GDM1 (cell line): ENCODE data around the gene MYH15.

Experiments used
- DNase-seq: peaks from one replicate; lab custom pipeline; 2025; lab: John Stamatoyannopoulos, UW

MYH15 gene

GRCh38 chr3:108471426-108471825 is 39.0 kb downstream of the MYH15 start:
- no peak for DNase-seq

DNA sequence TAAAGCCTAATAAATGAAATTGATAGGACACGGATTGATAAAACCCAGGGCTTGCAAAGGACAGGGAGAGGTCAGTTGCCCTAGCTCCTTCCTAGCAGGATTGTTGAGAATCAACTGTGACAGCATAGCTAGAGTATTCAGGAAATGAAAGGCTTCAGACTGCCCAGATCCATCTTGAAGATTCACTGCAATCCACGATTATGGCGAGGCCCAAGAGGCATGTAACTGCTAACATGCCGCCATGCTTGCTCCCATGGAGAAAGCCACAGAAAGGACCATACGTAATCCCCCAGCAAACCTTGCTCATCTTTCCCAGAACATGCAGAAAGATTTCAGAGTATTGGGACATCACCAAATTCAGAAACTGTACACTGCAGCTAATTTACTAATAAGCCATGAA is 41.3 kb downstream of the MYH15 start:
- DNase-seq, result no peak

GRCh38 chr3:108468577-108468976 is 41.8 kb downstream of the MYH15 start:
- no peak for DNase-seq

GRCh38 chr3:108462899-108463298 is 47.5 kb downstream of the MYH15 start:
- no peak for DNase-seq

DNA sequence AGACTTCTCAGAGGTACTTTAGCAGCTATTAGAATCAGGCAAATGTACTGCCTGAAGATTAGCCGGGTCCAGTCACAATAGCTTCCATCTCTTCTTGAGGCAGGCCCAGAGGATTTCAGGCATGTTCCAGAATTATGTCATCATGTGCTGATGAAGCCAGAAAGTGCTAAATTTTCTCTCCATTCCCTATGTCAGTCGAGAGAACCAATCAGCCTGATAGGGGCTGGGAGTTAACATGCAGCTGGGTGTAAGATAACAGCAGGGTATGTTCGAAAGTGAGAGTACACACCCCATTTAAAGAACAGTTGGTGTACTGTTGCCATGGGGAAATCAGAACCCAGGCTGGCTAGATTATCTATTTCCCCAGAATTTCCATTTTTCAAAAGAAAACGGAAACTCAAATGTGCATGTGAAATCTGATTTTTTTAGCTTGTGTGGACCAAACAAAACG is 48.7 kb downstream of the MYH15 start:
- DNase-seq, result no peak

DNA sequence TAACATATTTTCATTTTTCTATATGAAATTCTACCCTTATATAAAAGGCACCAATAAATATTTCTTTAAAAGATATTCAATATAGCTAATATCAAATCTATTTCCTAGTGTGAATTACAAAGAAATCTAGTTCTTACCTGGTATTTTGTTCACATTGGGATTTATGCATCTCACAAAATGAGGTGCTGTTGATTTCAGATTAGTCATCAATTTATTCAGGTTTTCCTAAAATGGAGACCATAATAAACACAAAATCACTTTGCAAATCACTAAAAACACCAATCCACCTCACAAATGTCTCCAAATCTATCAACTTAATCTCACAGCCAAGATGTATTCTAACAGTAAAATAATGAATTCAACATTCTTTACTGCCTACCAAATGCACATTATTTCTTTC is 51.2 kb downstream of the MYH15 start:
- DNase-seq, result no peak

DNA sequence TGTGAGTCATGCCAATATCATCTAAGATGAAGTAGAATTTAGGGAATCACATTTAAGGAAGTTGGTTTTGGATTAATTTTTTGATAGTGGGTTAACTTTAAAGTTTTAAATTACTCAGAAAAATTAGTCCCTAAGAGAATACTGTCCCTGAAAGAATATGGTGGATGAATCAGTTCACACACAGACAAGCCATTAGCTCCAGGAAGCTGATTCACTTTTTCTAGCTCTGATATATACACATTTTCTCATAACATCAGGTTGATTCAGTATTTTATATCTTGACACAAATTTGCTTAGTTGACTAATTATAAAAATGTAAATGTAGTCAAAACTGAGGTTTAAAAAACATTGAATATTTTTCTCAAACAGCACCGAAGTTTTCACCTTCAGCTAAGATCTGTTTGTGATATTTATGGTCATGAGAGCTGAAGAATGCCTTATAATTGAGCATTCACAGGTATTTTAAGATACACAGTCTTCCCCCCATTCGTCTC is 55.1 kb downstream of the MYH15 start:
- no peak for DNase-seq

- DNase-seq, result no peak
Measured at GRCh38 chr3:108453565-108453964, 56.8 kb downstream of the MYH15 start.

DNA sequence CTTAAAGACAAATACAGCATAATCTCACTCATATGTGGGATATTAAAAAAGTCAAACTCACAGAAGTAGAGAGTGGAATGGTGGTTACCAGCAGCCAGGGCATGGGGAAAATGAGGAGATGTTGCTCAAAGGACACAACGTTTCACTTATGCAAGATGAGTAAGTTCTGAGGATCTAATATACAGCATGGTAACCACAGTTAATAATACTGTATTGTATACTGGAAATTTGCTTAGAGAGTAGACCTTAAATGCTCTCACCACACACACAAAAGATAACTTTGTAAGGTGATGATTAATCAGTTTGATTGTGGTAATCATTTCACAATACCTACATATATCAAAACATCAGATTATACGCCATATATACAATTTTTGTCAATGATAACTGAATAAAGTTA is 60.0 kb downstream of the MYH15 start:
- DNase-seq, result no peak

DNA sequence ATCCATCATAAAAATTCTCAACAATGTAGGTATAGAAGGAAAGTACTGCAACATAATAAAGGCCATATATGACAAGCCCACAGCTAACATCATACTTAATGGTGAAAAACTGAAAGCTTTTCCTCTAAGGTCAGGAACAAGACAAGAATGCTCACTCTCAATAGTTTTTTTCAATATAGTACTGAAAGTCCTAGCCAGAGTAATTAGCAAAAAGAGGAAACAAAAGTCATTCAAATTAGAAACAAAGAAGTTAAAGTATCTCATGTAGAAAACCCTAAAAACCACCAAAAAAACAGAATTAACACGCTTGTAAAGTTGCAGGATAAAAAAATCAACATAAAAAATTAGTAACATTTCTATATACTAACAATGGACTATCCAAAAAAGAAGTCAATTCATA is 61.8 kb downstream of the MYH15 start:
- no peak for DNase-seq

- DNase-seq, result no peak
Measured at GRCh38 chr3:108447096-108447847, 63.1 kb downstream of the MYH15 start.

- DNase-seq, result no peak
Measured at GRCh38 chr3:108442281-108442680, 68.1 kb downstream of the MYH15 start.

- DNase-seq, result no peak
Measured at GRCh38 chr3:108441518-108441917, 68.9 kb downstream of the MYH15 start.

DNA sequence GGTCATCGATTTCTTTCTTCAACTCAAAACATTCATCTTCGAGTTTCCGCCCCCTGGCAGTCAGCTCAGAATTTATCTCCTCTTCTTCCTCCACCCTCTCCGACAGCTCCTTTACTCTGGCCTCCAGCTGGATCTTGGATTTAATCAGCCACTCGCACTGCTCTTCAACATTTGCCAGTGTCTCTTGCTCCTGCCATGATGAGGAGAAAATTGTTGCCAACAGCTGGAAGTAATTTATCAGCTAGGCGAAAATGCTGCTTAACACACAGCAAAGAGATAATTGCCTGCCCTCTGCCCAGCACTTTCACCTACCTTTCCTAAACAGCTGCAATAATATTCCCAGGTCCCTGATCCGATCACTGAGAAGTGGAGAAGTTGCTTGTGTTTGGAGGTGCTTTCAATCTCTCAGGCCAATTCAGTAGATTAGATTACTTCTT is 69.3 kb downstream of the MYH15 start:
- no peak for DNase-seq

- DNase-seq, result no peak
Measured at GRCh38 chr3:108438542-108438941, 71.9 kb downstream of the MYH15 start.

GRCh38 chr3:108437439-108437838 is 73.0 kb downstream of the MYH15 start:
- DNase-seq, result no peak

GRCh38 chr3:108433928-108434327 is 76.5 kb downstream of the MYH15 start:
- DNase-seq, result no peak

DNA sequence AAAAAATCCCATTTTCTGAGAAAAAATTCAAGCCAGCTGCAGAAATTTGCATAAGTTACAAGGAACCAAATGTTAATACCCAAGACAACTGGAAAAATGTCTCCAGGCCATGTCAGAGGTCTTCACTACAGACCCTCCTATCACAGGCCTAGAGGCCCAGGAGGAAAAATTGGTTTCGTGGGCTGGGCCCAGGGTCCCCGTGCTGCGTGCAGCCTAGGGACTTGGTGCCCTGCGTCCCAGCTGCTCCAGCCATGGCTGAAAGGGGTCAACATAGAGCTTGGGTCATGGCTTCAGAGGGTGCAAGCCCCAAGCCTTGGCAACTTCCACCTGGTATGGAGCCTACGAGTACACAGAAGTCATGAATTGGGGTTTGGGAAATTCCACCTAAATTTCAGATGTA is 78.0 kb downstream of the MYH15 start:
- DNase-seq, result no peak

DNA sequence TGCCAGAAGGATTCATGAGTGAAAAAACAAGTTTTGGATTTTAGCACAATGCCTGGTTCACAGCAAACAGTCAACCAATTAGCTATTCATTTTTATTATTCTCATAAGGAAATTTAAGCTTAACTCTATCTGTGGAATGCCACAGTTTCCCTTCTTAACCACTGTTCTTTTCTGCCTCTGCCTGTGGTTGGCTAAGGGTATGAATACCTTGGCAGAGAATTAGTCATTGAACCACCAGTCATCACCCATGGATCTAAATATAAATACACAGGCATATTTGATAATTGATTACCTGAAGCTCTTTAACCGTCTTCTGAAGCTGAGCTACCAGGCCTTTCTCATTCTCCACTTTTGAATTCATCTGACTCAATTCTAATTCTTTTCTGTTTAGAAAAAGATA is 79.9 kb downstream of the MYH15 start:
- no peak for DNase-seq

- no peak for DNase-seq
Measured at GRCh38 chr3:108428586-108428985, 81.8 kb downstream of the MYH15 start.

- no peak for DNase-seq
Measured at GRCh38 chr3:108420926-108421325, 89.5 kb downstream of the MYH15 start.

DNA sequence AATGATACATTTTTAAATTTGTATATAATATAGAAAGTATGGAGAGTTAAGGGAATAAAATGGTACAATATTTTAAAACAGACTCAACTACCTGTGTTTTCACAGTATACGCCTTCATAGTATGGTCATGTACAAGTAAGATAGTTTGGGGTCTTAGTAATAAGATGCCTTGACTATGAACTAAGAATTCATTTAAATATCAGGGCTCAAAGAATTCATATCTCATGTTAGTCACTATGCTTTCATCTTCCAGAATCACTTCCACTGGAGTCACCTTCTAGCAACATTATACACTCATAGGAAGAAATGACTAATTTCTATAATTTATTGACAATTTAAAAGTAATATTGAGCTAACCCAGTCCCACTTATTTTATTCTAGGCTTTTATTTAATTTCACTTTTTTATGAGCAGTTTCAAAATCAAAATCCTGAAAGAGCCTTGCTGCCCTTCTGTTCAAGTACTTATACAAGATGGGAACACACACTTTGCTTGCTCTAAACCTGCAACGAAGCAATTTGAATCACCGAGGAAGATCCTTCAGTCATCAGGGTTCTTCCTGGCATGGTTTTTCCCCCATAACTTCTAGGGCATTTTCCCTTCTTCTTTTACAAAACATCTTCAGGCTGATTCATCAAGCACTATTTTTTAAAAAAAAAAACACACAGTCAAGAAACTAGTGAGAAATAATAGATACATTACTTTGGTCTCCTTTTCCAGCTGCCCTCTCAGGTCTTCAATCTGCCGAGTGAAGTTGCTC is 94.1 kb downstream of the MYH15 start:
- no peak for DNase-seq

DNA sequence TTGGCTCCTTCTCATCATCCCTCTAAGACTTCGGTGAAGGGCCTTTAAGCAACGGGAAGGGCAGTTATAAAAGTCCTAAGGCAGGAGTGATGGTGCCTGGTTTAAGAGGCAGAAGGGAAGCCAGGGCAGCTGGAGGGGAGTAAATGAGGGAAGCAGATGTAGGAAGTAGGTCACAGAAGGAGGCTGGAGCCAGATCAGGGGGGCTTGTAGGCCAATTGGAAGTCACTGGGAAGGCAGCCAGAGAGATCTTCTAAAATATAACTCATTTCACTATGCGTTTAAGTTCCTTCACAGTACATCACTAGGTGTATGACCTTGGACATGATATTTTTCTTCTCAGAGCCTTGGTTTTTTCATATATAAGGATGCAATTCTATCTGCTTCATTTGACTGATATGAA is 94.7 kb downstream of the MYH15 start:
- no peak for DNase-seq
